T-helper 2 cell treated with Interferon-gamma antibody and Interleukin-4, amounts not matched to agents 5 μg/mL and 100 μg/mL, for 36 hours (primary cell): ENCODE results near the gene AADACL3.
"Not testable (repeated sequence)": the region's sequence is repeated elsewhere in the genome, so short reads cannot be mapped to it uniquely, and the experiment has no call there.

Source experiments
- DNase-seq: peaks from one replicate; pipeline ENCODE4 v3.0.0; 2021; ENCODE audit warnings: low spot score
- H3K27ac Mint-ChIP-seq: one replicate; pipeline ENCODE4 v1.8.0; 2021; ENCODE audit warnings: mild to moderate bottlenecking, mixed read lengths
- H3K27me3 Mint-ChIP-seq: one replicate; pipeline ENCODE4 v1.8.0; 2021; ENCODE audit warnings: low read depth, mixed read lengths
- H3K36me3 Mint-ChIP-seq: one replicate; pipeline ENCODE4 v1.8.0; 2021; ENCODE audit warnings: low read depth, mixed read lengths
- H3K4me1 Mint-ChIP-seq: one replicate; pipeline ENCODE4 v1.8.0; 2021; ENCODE audit warnings: low read depth, mixed read lengths
- H3K4me3 Mint-ChIP-seq: one replicate; pipeline ENCODE4 v1.8.0; 2022; ENCODE audit warnings: mild to moderate bottlenecking, moderate library complexity, mixed read lengths
- H3K9me3 Mint-ChIP-seq: one replicate; pipeline ENCODE4 v1.8.0; 2021; ENCODE audit warnings: mixed read lengths

The AADACL3 gene, protein sequence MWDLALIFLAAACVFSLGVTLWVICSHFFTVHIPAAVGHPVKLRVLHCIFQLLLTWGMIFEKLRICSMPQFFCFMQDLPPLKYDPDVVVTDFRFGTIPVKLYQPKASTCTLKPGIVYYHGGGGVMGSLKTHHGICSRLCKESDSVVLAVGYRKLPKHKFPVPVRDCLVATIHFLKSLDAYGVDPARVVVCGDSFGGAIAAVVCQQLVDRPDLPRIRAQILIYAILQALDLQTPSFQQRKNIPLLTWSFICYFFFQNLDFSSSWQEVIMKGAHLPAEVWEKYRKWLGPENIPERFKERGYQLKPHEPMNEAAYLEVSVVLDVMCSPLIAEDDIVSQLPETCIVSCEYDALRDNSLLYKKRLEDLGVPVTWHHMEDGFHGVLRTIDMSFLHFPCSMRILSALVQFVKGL

DNA sequence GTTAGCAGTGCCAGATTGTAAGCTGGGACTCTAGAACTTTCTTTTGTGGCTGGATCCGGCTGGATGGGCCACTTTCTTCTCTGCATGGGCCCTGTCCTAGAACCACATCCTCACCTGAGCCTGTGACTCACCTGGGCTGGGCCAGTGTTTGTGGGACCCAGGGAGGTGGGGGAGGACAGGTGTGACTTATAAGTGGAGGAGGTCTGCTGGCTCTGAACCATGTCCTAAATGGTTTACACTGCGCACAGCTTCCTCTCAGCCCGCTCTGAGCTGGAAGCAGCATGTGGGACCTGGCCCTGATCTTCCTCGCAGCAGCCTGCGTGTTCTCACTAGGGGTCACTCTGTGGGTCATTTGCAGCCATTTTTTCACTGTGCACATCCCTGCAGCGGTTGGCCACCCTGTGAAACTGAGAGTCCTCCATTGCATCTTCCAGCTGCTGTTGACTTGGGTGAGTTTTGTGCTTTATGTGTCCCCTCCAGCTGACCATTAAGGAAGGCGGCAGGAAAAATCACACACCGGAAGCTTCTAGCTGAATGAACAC is at the start of gene AADACL3:
AADACL3 (plus strand) TSS at position 215 of the 542 bp plus-strand sequence; CDS start at position 282, 67 bp downstream.
- DNase-seq = no peak
- H3K27ac Mint-ChIP-seq = no peak within 1 kb of the TSS
- no peaks in the 10 kb centered on the region for H3K36me3 Mint-ChIP-seq
- H3K4me1 Mint-ChIP-seq = no peaks in the 10 kb centered on the region
- H3K9me3 Mint-ChIP-seq = no peaks in the 10 kb centered on the region
- H3K27me3 Mint-ChIP-seq = no peaks in the 10 kb centered on the region
- H3K4me3 Mint-ChIP-seq = no peak within 1 kb of the TSS

DNA sequence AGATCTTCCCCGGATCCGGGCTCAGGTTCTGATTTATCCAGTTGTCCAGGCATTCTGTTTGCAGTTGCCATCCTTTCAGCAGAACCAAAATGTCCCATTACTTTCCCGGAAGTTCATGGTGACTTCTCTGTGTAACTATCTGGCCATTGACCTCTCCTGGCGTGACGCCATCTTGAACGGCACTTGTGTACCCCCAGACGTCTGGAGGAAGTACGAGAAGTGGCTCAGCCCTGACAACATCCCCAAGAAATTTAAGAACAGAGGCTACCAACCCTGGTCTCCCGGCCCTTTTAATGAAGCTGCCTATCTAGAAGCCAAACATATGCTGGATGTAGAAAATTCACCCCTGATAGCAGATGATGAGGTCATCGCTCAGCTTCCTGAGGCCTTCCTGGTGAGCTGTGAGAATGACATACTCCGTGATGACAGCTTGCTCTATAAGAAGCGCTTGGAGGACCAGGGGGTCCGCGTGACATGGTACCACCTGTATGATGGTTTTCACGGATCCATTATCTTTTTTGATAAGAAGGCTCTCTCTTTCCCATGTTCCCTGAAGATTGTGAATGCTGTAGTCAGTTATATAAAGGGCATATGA is 49.7 kb upstream of the AADACL3 start:
- Mint-ChIP-seq H3K9me3 (peaks cover 6% of the 10 kb centered on the region), H3K4me1 (no peaks in the 10 kb centered on the region), H3K27ac (no peak overlapping the region), H3K4me3 (no peak overlapping the region), H3K27me3 (peaks cover 11% of the 10 kb centered on the region), H3K36me3 (no peaks in the 10 kb centered on the region)
- DNase-seq = no peak

DNA sequence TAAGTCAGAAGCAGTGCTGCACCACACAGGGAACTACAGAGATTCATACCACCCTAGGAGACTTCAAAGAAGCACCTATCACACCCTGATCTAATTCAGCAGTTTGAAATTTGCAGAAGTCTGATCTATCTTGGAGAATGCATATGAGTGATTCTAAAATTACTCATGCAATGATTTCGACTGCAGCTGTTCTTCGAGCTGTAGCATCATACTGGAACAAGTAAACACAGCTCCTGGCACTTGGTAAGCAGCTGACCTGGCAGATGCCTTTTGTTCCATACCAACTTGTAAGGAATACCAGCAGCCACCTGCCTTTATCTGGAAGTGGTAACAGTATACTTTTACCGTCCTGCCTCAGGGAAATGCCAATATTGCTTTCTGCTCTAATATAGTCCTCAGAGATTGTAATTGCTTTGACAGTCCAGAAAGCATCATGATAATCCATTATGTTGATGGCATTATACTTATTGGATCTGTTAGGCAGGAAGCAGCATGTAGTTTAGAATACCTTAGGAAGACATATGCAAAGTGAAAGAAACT is 46.3 kb upstream of the AADACL3 start:
- Mint-ChIP-seq H3K9me3 (peaks cover 6% of the 10 kb centered on the region), H3K4me3 (no peak overlapping the region), H3K4me1 (no peaks in the 10 kb centered on the region)

DNA sequence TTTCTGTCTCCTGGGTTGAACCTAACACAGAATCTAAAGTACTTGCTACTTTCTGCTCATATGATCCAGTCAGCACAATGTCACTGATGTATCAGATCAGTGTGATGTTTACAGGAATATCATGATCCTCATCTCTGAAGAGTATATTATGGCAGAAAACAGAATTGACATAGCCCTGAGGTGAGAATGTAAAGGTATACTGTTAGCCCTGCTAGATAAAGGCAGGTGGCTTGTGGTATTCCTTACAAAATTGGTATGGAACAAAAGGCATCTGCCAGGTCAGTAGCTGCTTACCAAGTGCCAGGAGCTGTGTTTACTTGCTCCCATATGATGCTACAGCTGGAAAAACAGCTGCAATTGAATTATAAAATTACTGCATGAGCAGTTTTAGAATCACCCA is 41.6 kb upstream of the AADACL3 start:
- Mint-ChIP-seq H3K36me3 (no peaks in the 10 kb centered on the region), H3K4me1 (no peaks in the 10 kb centered on the region), H3K9me3 (no peaks in the 10 kb centered on the region), H3K27me3 (peaks cover 22% of the 10 kb centered on the region), H3K4me3 (no peak overlapping the region), H3K27ac (no peak overlapping the region)
- no peak for DNase-seq

More for the DNA sequence above, 46.3 kb upstream of the AADACL3 start:
- Mint-ChIP-seq H3K27me3 (peaks cover 16% of the 10 kb centered on the region), H3K27ac (no peak overlapping the region), H3K36me3 (no peaks in the 10 kb centered on the region)
- no peak for DNase-seq

DNA sequence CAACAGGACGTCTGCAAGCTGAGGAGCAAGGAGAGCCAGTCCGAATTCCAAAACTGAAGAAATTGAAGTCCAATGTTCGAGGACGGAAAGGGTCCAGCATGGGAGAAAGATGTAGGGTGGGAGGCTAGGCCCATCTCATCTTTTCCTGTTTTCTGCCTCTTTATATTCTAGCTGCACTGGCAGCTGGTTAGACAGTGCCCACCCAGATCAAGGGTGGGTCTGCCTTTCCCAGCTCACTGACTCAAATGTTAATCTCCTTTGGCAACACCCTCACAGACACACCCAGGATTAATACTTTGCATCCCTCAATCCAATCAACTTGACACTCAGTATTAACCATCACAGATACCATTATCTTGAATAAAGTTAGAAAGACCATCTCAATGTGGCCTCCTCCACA is 39.8 kb upstream of the AADACL3 start:
- not testable (repeated sequence) for DNase-seq, H3K36me3 Mint-ChIP-seq, H3K4me1 Mint-ChIP-seq, H3K27ac Mint-ChIP-seq, H3K9me3 Mint-ChIP-seq, H3K4me3 Mint-ChIP-seq
- peaks cover 17% of the 10 kb centered on the region for H3K27me3 Mint-ChIP-seq

DNA sequence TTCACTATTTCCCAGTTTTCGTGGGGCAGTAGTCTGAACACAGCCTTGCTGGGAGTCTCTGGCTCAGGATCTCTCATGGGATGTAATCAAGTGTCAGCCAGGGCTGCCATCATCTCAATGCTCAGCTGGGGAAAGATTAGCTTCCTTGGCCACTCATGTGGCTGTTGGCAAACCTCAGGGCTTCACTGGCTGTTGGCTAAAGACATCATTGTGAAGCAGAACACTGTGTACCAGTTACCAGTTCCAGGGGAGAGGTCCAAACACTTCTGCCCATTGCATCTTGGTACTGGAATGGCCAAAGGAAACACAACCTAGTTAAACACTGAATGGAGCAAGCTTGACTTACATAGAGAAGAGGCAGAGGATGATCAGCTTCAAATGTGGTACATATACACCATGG is 38.3 kb upstream of the AADACL3 start:
- Mint-ChIP-seq H3K9me3 (peaks cover 6% of the 10 kb centered on the region), H3K27ac (no peak overlapping the region), H3K36me3 (no peaks in the 10 kb centered on the region), H3K27me3 (peaks cover 6% of the 10 kb centered on the region), H3K4me1 (no peaks in the 10 kb centered on the region), H3K4me3 (no peak overlapping the region)
- no peak for DNase-seq

DNA sequence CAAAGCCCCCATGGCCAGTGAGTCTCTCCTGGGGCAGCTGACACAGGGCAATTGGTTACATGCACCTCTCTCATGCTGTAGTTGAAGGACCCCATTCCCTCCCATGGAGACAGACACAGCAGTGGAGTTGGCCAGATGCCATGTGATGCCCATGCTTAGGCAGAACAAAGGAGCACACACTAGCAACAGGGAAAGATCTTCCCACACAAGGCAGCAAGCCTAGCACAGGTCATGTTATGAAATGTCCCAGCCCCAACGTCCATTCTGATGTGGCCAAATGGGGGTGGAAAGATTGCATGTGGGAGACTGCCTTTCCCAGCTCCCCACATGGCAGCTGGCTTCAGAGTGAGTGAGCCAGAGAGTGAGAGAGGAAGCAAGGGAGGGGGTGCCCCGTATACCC is 37.6 kb upstream of the AADACL3 start:
- Mint-ChIP-seq H3K27ac (no peak overlapping the region), H3K9me3 (peaks cover 6% of the 10 kb centered on the region), H3K4me3 (no peak overlapping the region), H3K4me1 (no peaks in the 10 kb centered on the region), H3K27me3 (peaks cover 6% of the 10 kb centered on the region), H3K36me3 (no peaks in the 10 kb centered on the region)
- no peak for DNase-seq

DNA sequence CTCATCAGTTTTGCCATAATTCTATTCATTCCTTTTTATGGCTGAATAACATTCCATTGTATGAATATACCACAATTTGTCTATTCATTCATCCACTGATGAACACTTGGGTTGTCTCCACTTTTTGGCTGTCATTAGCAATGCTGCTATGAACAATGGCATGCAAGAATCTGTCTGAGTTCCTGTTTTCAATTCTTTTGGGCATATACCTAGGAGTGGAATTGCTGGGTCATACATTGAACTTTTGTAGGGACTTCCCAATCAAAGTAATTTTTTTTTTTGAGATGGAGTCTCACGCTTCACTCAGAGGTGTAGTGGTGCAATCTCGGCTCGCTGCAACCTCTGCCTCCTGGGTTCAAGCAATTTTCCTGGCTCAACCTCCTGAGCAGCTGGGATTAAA is 37.1 kb upstream of the AADACL3 start:
- no peaks in the 10 kb centered on the region for H3K36me3 Mint-ChIP-seq
- H3K27me3 Mint-ChIP-seq = peaks cover 6% of the 10 kb centered on the region
- H3K4me3 Mint-ChIP-seq = no peak overlapping the region
- no peaks in the 10 kb centered on the region for H3K4me1 Mint-ChIP-seq
- no peak for DNase-seq
- no peak overlapping the region for H3K27ac Mint-ChIP-seq
- H3K9me3 Mint-ChIP-seq = peaks cover 6% of the 10 kb centered on the region

DNA sequence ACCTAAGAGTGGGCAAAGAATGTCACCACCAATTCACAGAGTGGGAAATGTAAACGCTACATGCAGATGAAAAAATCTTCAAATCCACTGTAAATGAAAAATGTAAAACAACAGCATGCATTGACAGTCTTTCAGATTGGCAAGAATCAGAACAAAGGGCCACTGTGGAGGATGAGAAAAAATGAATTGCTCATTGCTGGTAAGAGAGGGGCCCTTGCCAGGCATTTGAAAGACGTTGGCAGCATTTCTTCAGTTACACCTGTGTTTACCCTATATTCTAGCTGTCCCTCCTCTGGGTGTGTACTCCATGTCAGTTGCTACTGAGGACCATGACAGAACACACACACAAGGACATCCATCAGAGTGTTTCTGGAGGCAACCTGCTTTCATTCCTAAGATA is 25.8 kb upstream of the AADACL3 start:
- DNase-seq = no peak
- Mint-ChIP-seq H3K36me3 (no peaks in the 10 kb centered on the region), H3K27me3 (peaks cover 10% of the 10 kb centered on the region), H3K4me1 (no peaks in the 10 kb centered on the region), H3K4me3 (no peak overlapping the region), H3K9me3 (no peaks in the 10 kb centered on the region), H3K27ac (no peak overlapping the region)

DNA sequence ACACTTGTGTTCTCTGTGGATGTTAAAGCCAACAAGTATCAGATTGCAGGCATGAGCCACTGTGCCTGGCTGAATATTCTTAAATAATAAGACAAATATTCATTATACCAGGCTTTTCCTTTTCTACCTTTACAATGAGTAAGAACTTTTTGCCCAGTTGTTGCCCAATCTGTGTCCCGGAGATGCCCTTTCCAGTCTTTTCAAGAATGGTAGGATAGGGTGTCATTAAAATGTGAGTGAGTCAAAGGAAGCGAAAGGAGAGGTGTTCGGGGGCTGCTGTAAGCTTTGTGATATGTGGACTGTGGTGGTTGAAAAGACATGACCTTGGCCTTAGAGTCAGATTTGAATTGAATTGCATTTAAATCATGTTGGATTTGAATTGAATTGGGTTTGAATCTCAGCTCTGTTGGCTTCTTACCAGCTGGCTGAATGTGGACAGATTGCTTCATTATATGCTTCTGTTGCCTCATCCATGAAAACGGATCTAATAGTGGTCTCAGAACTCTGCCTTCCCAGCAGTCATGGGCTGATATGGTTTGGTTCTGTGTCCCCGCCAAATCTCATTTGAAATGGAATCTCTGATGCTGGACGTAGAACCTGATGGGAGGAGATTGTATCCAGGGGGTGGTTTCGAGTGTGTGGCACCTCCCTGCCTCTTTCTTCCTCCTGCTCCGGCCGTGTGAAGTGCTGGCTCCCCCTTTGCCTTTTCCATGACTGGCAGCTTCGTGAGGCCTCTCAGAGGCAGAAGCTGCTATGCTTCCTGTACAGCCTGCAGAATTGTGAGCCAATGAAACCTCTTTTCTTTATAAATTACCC is 22.7 kb upstream of the AADACL3 start:
- Mint-ChIP-seq H3K27ac (no peak overlapping the region), H3K27me3 (peaks cover 13% of the 10 kb centered on the region), H3K4me3 (no peak overlapping the region), H3K36me3 (no peaks in the 10 kb centered on the region), H3K9me3 (no peaks in the 10 kb centered on the region), H3K4me1 (no peaks in the 10 kb centered on the region)
- no peak for DNase-seq

DNA sequence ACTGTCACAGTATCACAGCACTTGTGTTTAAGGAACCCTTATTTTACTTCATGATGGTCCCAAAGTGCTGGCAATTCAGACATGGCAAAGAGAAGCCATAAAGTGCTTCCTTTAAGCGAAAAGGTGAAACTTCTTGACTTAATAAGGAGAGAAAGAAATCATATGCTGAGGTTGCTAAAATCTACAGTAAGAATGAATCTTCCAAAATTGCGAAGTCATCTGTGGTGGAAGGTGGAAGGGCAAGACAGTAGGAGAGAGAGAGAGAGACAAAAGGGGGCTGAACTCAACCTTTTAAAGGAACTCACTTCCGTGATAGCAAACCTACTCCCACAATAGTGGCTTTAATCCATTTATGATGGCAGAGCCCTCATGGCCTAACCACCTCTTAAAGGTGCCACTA is 19.3 kb upstream of the AADACL3 start:
- H3K27ac Mint-ChIP-seq = no peak overlapping the region
- DNase-seq = no peak
- no peaks in the 10 kb centered on the region for H3K4me1 Mint-ChIP-seq
- H3K36me3 Mint-ChIP-seq = no peaks in the 10 kb centered on the region
- H3K4me3 Mint-ChIP-seq = no peak overlapping the region
- no peaks in the 10 kb centered on the region for H3K9me3 Mint-ChIP-seq
- H3K27me3 Mint-ChIP-seq = peaks cover 18% of the 10 kb centered on the region

DNA sequence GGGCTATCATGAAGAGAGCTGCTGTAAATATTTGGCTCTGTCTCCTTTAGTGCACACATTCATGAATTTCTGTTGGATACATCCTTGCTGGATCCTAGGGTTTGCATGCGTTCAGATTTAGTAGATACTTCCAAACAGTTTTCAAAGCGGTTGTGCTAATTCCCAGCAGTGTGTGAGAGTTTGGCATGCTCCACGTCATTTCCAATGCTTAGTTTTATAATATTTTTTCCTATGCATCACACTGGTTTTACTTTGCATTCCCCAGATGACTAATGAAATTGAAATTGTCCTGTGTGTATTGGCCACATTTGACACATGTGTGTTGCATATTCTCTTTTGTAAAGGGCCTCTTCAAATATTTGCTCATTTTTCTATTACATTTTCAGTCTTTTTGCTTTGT is 18.5 kb upstream of the AADACL3 start:
- Mint-ChIP-seq H3K4me1 (no peaks in the 10 kb centered on the region), H3K4me3 (no peak overlapping the region), H3K27ac (no peak overlapping the region), H3K27me3 (peaks cover 14% of the 10 kb centered on the region), H3K9me3 (no peaks in the 10 kb centered on the region), H3K36me3 (no peaks in the 10 kb centered on the region)
- no peak for DNase-seq

DNA sequence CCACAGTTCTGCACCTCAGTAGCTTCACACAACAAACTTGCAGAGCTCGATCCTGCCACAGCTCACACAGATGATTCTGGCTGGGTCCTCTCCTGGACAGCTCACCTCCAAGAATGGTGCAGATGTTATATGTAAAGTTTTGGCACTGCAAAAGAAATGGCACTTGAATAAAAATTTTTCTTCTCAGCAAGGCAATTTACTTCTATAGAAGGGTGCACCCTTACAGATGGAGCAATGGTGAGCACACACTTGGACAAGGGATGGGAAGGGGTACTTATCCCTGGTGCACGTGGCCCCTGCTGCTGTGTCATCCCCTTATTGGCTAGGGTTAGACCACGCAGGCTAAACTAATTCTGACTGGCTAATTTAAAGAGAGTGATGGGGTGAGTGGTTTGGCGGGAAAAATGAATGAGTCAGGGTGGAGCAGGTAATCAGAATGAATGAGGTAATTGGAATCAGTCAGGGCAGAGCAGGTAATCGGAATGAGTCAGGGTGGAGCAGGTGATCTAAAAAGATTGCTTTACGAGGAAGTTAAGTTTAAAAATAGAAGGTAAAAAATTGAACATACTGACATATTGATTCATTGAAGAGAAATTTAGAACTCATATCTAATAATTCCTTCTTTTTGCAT is 12.0 kb upstream of the AADACL3 start:
- Mint-ChIP-seq H3K9me3 (peaks cover 7% of the 10 kb centered on the region), H3K36me3 (no peaks in the 10 kb centered on the region), H3K4me3 (no peak overlapping the region), H3K27ac (no peak overlapping the region), H3K4me1 (no peaks in the 10 kb centered on the region), H3K27me3 (peaks cover 7% of the 10 kb centered on the region)
- no peak for DNase-seq
